Panc1 (cell line): ENCODE results near the gene GSTM5. TPM values are rescaled to one million over a fixed set of nuclear protein-coding genes. Genes with fewer than 3 reads are reported as not detected.

ENCODE experiments used
- ATAC-seq: fragments of 200-7000 bp; cut with Tn5 transposase; 2 replicates; pipeline ENCODE4 v1.9.1; 2020; ENCODE audit warnings: mild to moderate bottlenecking, moderate library complexity
- BruUV-seq: library from RNA; stranded (reverse); fragments of 400-500 nt; replicated peaks from 2 replicates; lab custom pipeline; 2021; lab: Mats Ljungman, UMichigan
- CTCF ChIA-PET: fragments of 300-600 bp; sonication (Branson Sonifier 250); formaldehyde crosslinking; loops from one replicate; lab custom pipeline; 2022; ENCODE audit warnings: antibody characterized with exemption; lab: Charles Lee
- POLR2A ChIA-PET: fragments of 300-600 bp; sonication (Branson Sonifier 250); formaldehyde crosslinking; loops from one replicate; lab custom pipeline; 2022; ENCODE audit warnings: antibody characterized with exemption; lab: Charles Lee
- DNase-seq: peaks from one replicate; pipeline ENCODE4 v3.0.0-alpha.2; 2010; ENCODE audit warnings: low read depth, low spot score
- H3K27ac ChIP-seq: 2 replicates; pipeline ENCODE4 v1.5.1; 2011; ENCODE audit warnings: mild to moderate bottlenecking, low read length, inconsistent platforms
- H3K27me3 ChIP-seq: fragments of 200-500 bp; sonication (Bioruptor generic); 2 replicates; pipeline ENCODE4 v1.6.0; 2014; ENCODE audit warnings: low read length, inconsistent platforms; ENCODE audit not compliant: control insufficient read depth, insufficient read depth
- H3K36me3 ChIP-seq: fragments of 200-500 bp; sonication (Bioruptor generic); 2 replicates; pipeline ENCODE4 v1.5.1; 2014; ENCODE audit warnings: inconsistent platforms, mild to moderate bottlenecking, low read length, moderate library complexity; ENCODE audit not compliant: control insufficient read depth, insufficient read depth
- H3K4me1 ChIP-seq: 2 replicates; pipeline ENCODE4 v1.5.1; 2011; ENCODE audit warnings: inconsistent platforms, mild to moderate bottlenecking, low read length, moderate library complexity; ENCODE audit not compliant: control insufficient read depth, insufficient read depth
- H3K4me3 ChIP-seq, 2 experiments: 2 replicates each; pipeline ENCODE4 v1.5.1; 2011 to 2012; ENCODE audit warnings: low read depth in 2 of 2, low read length in 2 of 2, mild to moderate bottlenecking in 2 of 2, inconsistent platforms in 1 of 2, moderate library complexity in 1 of 2
- H3K9me3 ChIP-seq: fragments of 200-500 bp; sonication (Bioruptor generic); 2 replicates; pipeline ENCODE4 v1.5.1; 2014; ENCODE audit warnings: low read depth, mild to moderate bottlenecking, inconsistent platforms, low read length, moderate library complexity; ENCODE audit not compliant: control insufficient read depth, insufficient read depth
- CTCF ChIP-seq: fragments of 450-650 bp; IDR thresholded peaks from 2 replicates; pipeline ENCODE4 v1.5.1; 2017; ENCODE audit warnings: mild to moderate bottlenecking
- POLR2AphosphoS5 ChIP-seq: IDR thresholded peaks from 2 replicates; pipeline ENCODE4 v1.6.1; 2012; ENCODE audit warnings: mild to moderate bottlenecking, low read depth, low read length, moderate library complexity
- REST ChIP-seq, 2 experiments: IDR thresholded peaks; 2 replicates each; pipeline ENCODE4 v1.6.1; 2011 to 2012; ENCODE audit warnings: low read depth in 2 of 2, control low read depth in 1 of 2, low read length in 1 of 2, mild to moderate bottlenecking in 1 of 2, moderate library complexity in 1 of 2; ENCODE audit not compliant: insufficient read depth in 1 of 2
- SIN3A ChIP-seq: IDR thresholded peaks from 2 replicates; pipeline ENCODE4 v1.6.1; 2012; ENCODE audit warnings: low read depth, mild to moderate bottlenecking, low read length, moderate library complexity, borderline replicate concordance; ENCODE audit not compliant: insufficient read depth
- TCF7L2 ChIP-seq: IDR thresholded peaks from 2 replicates; pipeline ENCODE4 v1.6.1; 2011; ENCODE audit warnings: mild to moderate bottlenecking, low read depth, low read length, inconsistent platforms
- in situ Hi-C: cut with HindIII; loops from 2 replicates; pipeline ENCODE4 v1.10.0; 2016; ENCODE audit warnings: low sequenced_read_pairs, low pct_unique_long_range_greater_than_20kb
- intact Hi-C: fragments of 100-400 bp; cut with micrococcal nuclease; formaldehyde crosslinking; loops from one replicate; pipeline ENCODE4 v1.10.0; 2022; ENCODE audit not compliant: unreplicated experiment
- total RNA-seq: library from RNA; stranded (reverse); gene quantifications from one replicate; pipeline ENCODE4 v1.2.1, GENCODE V29; 2021; ENCODE audit not compliant: unreplicated experiment

The GSTM5 gene
- total RNA-seq, 1 experiment from 2014 or later: not detected

GRCh38 chr1:109722908-109723691 lies 11.0 kb downstream of the GSTM5 start:
- Histone ChIP-seq H3K36me3 (no peaks in the 10 kb centered on the region), H3K27ac (no peak overlapping the region), H3K9me3 (peaks cover 2% of the 10 kb centered on the region; the same call in 1 of the 2 replicates), H3K27me3 (no peaks in the 10 kb centered on the region), H3K4me3 (no peak overlapping the region), H3K4me1 (no peaks in the 10 kb centered on the region)
- BruUV-seq: no TSS peak
- ChIA-PET POLR2A (no interaction called here), CTCF (no interaction called here)
- no peak for ATAC-seq
- intact Hi-C loops: no loop called here
- DNase-seq: no peak
- in situ Hi-C loops: no loop called here
- no peak for TF ChIP-seq POLR2AphosphoS5
- TF ChIP-seq REST (IDR thresholded peaks at IDR 0.05; ENCODE audit: insufficient read depth in 1 of 2, low read depth in 2 of 2, low read length in 1 of 2): no peak
- no peak for TF ChIP-seq SIN3A
- TF ChIP-seq TCF7L2: no peak
- no peak for TF ChIP-seq CTCF

- no peak for DNase-seq
- Histone ChIP-seq H3K27ac (no peak overlapping the region), H3K4me1 (no peaks in the 10 kb centered on the region), H3K9me3 (peaks cover 2% of the 10 kb centered on the region; the same call in 1 of the 2 replicates), H3K4me3 (no peak overlapping the region), H3K36me3 (no peaks in the 10 kb centered on the region), H3K27me3 (no peaks in the 10 kb centered on the region)
- intact Hi-C loops (no loop called here), in situ Hi-C loops (no loop called here)
- ChIA-PET CTCF (no interaction called here), POLR2A (no interaction called here)
- BruUV-seq: no TSS peak
- TF ChIP-seq REST (IDR thresholded peaks at IDR 0.05; ENCODE audit: insufficient read depth in 1 of 2, low read depth in 2 of 2, low read length in 1 of 2) (no peak), POLR2AphosphoS5 (no peak), TCF7L2 (no peak), SIN3A (no peak), CTCF (no peak)
- no peak for ATAC-seq
Measured at GRCh38 chr1:109724933-109725332, 12.9 kb downstream of the GSTM5 start.
